Measurements from ENCODE around the gene BPIFB6.

The BPIFB6 gene

GRCh38 chr20:33092361-33092760, 60.9 kb downstream of the BPIFB6 start:
- DNase-seq (ENCODE audit: low spot score), result no peak

GRCh38 chr20:33093074-33093473, 61.6 kb downstream of the BPIFB6 start:
- no peak for DNase-seq (ENCODE audit: low spot score)

GRCh38 chr20:33093582-33093981, 62.1 kb downstream of the BPIFB6 start:
- DNase-seq (ENCODE audit: low spot score), result no peak
